PFSK-1 (cell line): Measurements from ENCODE around the gene PRPF39.

Experiments
- POLR2AphosphoS5 ChIP-seq: IDR thresholded peaks from 2 replicates; pipeline ENCODE4 v1.6.1; 2012; ENCODE audit warnings: low read depth, mild to moderate bottlenecking, control low read depth, low read length, moderate library complexity
- REST ChIP-seq, 2 experiments: IDR thresholded peaks; 2 replicates each; pipeline versions ENCODE4 v1.6.1 to v1.8.0; 2011 to 2012; ENCODE audit warnings: low read depth in 2 of 2, low read length in 2 of 2, control low read depth in 1 of 2, inconsistent platforms in 1 of 2, mild to moderate bottlenecking in 1 of 2, moderate library complexity in 1 of 2; ENCODE audit not compliant: insufficient read depth in 1 of 2
- SIN3A ChIP-seq: IDR thresholded peaks from 2 replicates; pipeline ENCODE4 v1.6.1; 2012; ENCODE audit warnings: mild to moderate bottlenecking, low read length, moderate library complexity, borderline replicate concordance; ENCODE audit not compliant: insufficient read depth
- TAF1 ChIP-seq: IDR thresholded peaks from 2 replicates; pipeline ENCODE4 v1.6.1; 2012; ENCODE audit warnings: low read length, control low read depth, borderline replicate concordance; ENCODE audit not compliant: insufficient read depth

GRCh38 chr14:45103806-45104205 lies 19.9 kb downstream of the PRPF39 start:
- TF ChIP-seq POLR2AphosphoS5 (no peak), REST (IDR thresholded peaks at IDR 0.05; ENCODE audit: insufficient read depth in 1 of 2, low read depth in 2 of 2, low read length in 2 of 2) (no peak), TAF1 (no peak), SIN3A (no peak)
